OCI-LY3 (cell line): Measurements from ENCODE around the gene TRA2B.

Source experiments
- H2AFZ ChIP-seq: fragments of 200-600, 300-600 bp; shearing (Covaris generic); 2 replicates; pipeline ENCODE4 v1.6.0; 2014; ENCODE audit warnings: antibody characterized with exemption, low read depth, low read length
- H3K27ac ChIP-seq: fragments of 200-600, 300-600 bp; sonication (generic); 2 replicates; pipeline ENCODE4 v1.5.1; 2014; ENCODE audit warnings: mild to moderate bottlenecking, low read length, moderate library complexity, mixed read lengths
- H3K27me3 ChIP-seq: fragments of 200-600, 300-600 bp; sonication (generic); 2 replicates; pipeline ENCODE4 v1.6.1; 2014; ENCODE audit warnings: low read depth, low read length, mixed read lengths
- H3K36me3 ChIP-seq: fragments of 200-600, 300-600 bp; sonication (generic); replicated peaks from 2 replicates; pipeline ENCODE3; 2014; ENCODE audit warnings: low read depth, low read length, mixed read lengths
- H3K4me1 ChIP-seq: fragments of 300-600, 200-600 bp; sonication (generic); 2 replicates; pipeline ENCODE4 v1.6.1; 2014; ENCODE audit warnings: low read length, mixed read lengths
- H3K4me2 ChIP-seq: fragments of 200-600, 300-600 bp; sonication (generic); 2 replicates; pipeline ENCODE4 v1.6.1; 2014; ENCODE audit warnings: low read length, mixed read lengths
- H3K4me3 ChIP-seq: fragments of 300-600, 200-600 bp; sonication (generic); 2 replicates; pipeline ENCODE4 v1.5.1; 2014; ENCODE audit warnings: antibody characterized with exemption, mild to moderate bottlenecking, low read length, moderate library complexity
- H3K79me2 ChIP-seq: fragments of 300-600, 200-600 bp; shearing (Covaris generic); 2 replicates; pipeline ENCODE4 v1.6.1; 2014; ENCODE audit warnings: mild to moderate bottlenecking, low read length, mixed read lengths
- H3K9ac ChIP-seq: fragments of 300-600, 200-600 bp; shearing (Covaris generic); 2 replicates; pipeline ENCODE4 v1.6.0; 2014; ENCODE audit warnings: mild to moderate bottlenecking, low read length, moderate library complexity
- H3K9me3 ChIP-seq: fragments of 200-600, 300-600 bp; shearing (Covaris generic); 2 replicates; pipeline ENCODE4 v1.6.1; 2014; ENCODE audit warnings: low read length, mixed read lengths; ENCODE audit not compliant: insufficient read depth
- H4K20me1 ChIP-seq: fragments of 200-600, 300-600 bp; sonication (generic); 2 replicates; pipeline ENCODE4 v1.6.1; 2016; ENCODE audit warnings: low read length, mixed read lengths; ENCODE audit not compliant: insufficient read depth
- CTCF ChIP-seq: fragments of 200-600, 300-600 bp; sonication (generic); IDR thresholded peaks from 2 replicates; pipeline ENCODE4 v1.5.1; 2014; ENCODE audit warnings: antibody characterized with exemption, low read length, low read depth
- EZH2phosphoT487 ChIP-seq: fragments of 200-600 bp; shearing (Covaris generic); IDR thresholded peaks from 2 replicates; pipeline ENCODE4 v1.6.1; 2018; ENCODE audit warnings: antibody characterized with exemption, mixed run types, low read depth

Gene TRA2B

DNA sequence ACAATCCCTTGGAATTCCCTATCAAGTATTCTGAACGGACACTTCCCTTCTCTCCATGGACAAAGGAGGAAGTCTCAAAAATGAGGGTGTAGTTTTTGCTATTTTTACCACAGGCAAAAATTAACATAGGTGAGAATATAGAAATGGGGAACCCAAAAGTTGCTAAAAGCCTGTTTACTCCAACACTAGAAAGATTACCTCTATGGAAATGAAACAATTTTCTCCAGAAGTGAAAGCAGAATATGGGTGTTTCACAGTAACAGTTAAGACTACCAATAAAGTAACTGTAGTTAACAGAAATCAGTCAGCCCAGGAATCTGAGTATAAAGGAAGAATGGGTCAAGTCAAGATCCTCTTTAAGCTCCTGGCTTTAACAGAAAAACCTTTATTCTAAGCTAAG lies 9.3 kb downstream of the TRA2B start:
- peaks cover 71% of the 10 kb centered on the region for H3K36me3 ChIP-seq
- peaks cover 66% of the 10 kb centered on the region for H3K4me1 ChIP-seq
- no peak for TF ChIP-seq CTCF
- no peak for TF ChIP-seq EZH2phosphoT487
- no peaks in the 10 kb centered on the region for H3K9me3 ChIP-seq
- H3K27ac ChIP-seq = peak overlapping the region; percentile 58
- no peaks in the 10 kb centered on the region for H3K27me3 ChIP-seq
- no peak overlapping the region for H3K9ac ChIP-seq
- peaks cover 100% of the 10 kb centered on the region for H4K20me1 ChIP-seq
- no peak overlapping the region for H2AFZ ChIP-seq
- H3K4me3 ChIP-seq = peak overlapping the region; percentile 45
- peak overlapping the region; percentile 92 for H3K4me2 ChIP-seq
- H3K79me2 ChIP-seq = peaks cover 100% of the 10 kb centered on the region

GRCh38 chr3:185927501-185928200 lies 10.2 kb downstream of the TRA2B start:
- H3K27me3 ChIP-seq = no peaks in the 10 kb centered on the region
- H2AFZ ChIP-seq = no peak overlapping the region
- peaks cover 100% of the 10 kb centered on the region for H4K20me1 ChIP-seq
- H3K4me3 ChIP-seq = no peak overlapping the region
- H3K9ac ChIP-seq = no peak overlapping the region
- H3K27ac ChIP-seq = peak overlapping the region; percentile 58
- peaks cover 77% of the 10 kb centered on the region for H3K36me3 ChIP-seq
- peaks cover 60% of the 10 kb centered on the region for H3K4me1 ChIP-seq
- peaks cover 100% of the 10 kb centered on the region for H3K79me2 ChIP-seq
- H3K9me3 ChIP-seq = no peaks in the 10 kb centered on the region
- peak overlapping the region; percentile 92 for H3K4me2 ChIP-seq
- TF ChIP-seq EZH2phosphoT487 (no peak), CTCF (no peak)

- Histone ChIP-seq H3K27ac (no peak overlapping the region), H4K20me1 (peaks cover 100% of the 10 kb centered on the region), H3K36me3 (peaks cover 86% of the 10 kb centered on the region), H3K4me1 (peaks cover 48% of the 10 kb centered on the region), H3K4me3 (no peak overlapping the region), H2AFZ (no peak overlapping the region), H3K9ac (no peak overlapping the region), H3K79me2 (peaks cover 100% of the 10 kb centered on the region), H3K9me3 (no peaks in the 10 kb centered on the region), H3K27me3 (no peaks in the 10 kb centered on the region), H3K4me2 (no peak overlapping the region)
- TF ChIP-seq CTCF (no peak), EZH2phosphoT487 (no peak)
Measured at GRCh38 chr3:185926445-185926844, 11.4 kb downstream of the TRA2B start.

DNA sequence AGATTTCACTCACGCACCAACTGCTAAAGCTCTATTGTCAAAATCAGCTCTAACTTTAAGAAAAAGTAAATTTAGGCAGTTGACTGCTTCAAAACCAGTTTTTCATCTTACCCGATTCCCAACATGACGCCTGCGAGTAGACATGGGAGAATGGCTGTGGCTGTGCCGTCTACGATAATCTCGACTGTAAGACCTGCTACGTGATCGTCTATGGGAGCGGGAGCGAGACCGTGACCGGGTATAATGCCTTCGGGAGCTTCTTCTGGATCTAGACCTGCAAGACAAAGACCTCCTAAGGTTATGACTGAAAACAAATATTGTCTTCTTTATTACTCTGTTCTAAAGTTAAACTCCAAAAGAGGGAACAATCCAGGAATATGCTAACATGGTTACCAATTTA lies 12.5 kb downstream of the TRA2B start:
- no peak overlapping the region for H3K4me3 ChIP-seq
- H3K79me2 ChIP-seq = peaks cover 100% of the 10 kb centered on the region
- peaks cover 37% of the 10 kb centered on the region for H3K4me1 ChIP-seq
- no peaks in the 10 kb centered on the region for H3K27me3 ChIP-seq
- H3K9me3 ChIP-seq = no peaks in the 10 kb centered on the region
- H4K20me1 ChIP-seq = peaks cover 99% of the 10 kb centered on the region
- H2AFZ ChIP-seq = no peak overlapping the region
- no peak overlapping the region for H3K27ac ChIP-seq
- TF ChIP-seq CTCF = no peak
- TF ChIP-seq EZH2phosphoT487 = no peak
- no peak overlapping the region for H3K9ac ChIP-seq
- H3K4me2 ChIP-seq = no peak overlapping the region
- H3K36me3 ChIP-seq = peaks cover 84% of the 10 kb centered on the region
